ENCODE measurements around the gene MOV10.

Gene MOV10

DNA sequence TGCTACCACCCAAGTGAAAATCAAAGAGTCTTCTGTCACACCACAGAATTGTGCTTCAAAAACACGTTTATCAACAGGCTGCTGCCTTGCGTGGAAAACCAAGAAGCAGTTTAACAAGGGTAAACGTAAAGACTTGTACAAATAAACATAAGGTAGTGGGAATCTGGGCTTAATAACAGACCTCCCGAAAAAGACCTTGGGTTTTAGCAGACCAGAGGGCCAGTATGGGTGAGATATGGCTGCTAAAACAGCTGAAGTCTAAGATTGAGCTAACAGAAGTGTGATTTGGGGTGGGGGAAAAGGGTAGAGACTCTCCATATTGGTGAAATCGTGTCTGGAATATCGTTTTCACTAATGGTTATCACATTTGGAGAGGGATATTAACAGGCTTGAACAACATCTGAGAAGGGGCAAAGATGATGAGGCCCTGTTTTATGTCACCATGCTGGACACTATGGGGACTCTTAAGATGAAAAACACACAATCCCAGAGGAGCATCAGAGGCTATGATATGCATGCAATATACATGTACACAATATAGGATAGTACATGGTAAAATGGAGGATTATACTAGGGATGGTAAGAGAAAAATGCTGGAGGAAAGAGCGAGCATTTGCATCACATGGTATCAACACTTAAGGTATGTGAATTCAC is 1.4 kb downstream of the MOV10 start:
- no peak for DNase-seq (ENCODE audit: low read depth)

DNA sequence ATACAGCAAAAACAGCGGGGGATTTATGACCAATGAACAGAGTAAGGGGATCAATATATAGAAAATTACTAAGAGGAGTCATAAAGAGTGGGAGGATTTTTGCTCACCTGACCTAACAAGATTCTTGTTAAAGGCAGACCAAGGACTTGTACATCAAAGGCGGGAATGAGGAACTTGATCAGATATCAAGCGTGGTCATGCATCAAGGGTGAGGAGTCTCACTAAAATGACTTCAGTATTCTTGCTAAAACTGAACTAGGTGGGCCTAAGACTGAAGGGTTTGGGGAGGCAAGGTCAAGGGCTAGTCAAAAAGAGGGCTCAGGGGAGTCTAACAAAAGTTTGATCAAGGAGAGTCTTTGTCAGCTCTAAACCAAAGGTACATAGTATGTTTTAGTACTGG is 2.1 kb downstream of the MOV10 start:
- no peak for DNase-seq (ENCODE audit: low read depth)

DNA sequence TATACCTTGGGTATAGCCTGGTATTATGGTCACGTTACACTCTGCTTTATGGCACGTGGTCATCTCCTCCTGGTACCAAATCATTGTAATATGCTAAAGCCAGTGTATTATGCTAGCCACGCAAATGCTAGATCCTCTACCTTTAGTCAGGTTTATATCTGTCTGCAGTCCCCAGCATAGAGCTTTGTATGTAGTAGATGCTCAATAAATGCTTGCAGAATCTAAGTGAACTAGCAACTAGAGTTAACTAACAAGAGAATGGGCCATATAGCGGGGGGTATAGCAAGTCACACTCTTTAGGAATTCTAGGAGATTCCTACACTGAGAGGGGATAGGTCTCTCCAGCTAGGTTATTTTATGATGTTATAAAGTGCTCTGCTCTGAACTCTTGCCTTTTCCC is 3.0 kb downstream of the MOV10 start:
- DNase-seq (ENCODE audit: low read depth): no peak

DNA sequence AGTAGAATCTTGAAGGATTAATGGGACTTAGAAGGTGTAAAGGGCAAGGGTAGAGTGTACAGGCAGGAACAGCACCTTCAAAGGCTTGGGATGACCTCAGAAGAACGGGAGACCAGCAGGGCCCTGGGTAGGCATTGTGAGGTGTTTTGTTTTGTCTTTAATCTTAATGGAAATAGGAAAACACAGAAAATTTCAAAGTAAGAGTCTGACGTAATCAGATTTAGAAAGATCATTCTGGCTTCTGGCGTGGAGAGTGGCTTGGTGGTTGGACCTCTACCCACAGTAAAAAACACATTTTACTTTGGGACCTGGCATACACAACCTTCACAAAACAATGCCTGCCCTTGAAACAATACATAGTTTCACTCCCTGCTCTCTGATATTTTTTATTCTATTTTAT is 4.1 kb downstream of the MOV10 start:
- DNase-seq (ENCODE audit: low read depth): no peak

DNA sequence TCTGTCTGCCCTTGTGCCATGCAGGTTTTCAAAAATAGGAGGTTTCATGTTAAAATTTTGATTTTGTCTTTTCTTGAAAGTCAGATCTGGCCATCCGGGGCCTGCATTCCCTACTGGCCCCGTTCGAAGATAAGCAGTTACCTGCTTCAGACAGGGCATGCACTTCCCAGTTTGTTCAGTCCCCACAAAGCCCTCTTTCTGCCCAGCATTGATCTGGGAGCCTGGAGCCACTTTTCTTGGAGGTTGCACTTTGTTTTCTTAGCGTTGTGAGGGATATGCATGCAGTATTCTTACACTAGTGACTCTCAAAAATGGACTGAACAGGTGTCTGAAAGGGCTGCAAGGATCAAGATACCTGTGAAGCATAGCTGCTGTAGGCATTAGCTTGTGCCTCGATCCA is 11.5 kb downstream of the MOV10 start:
- no peak for DNase-seq (ENCODE audit: low read depth)

DNA sequence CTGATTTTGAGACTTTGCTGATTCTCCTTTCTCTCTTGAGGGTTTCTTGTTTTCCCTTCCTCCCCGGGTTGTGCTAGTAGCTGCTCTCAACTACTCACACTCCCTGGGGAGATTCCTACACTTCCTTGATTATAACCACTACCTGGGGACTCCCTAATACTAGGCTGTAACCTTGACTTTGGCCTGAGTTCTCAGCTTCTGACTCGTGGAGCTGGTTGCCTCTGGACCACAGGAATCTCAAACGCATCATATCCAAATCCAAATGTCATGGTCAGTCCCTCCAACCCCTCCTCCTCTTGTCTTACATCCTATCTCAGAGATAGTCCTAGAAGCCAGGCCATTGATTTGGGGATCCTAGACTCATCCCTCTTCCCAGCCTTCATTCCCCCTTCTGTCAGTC is 12.0 kb downstream of the MOV10 start:
- no peak for DNase-seq (ENCODE audit: low read depth)

DNA sequence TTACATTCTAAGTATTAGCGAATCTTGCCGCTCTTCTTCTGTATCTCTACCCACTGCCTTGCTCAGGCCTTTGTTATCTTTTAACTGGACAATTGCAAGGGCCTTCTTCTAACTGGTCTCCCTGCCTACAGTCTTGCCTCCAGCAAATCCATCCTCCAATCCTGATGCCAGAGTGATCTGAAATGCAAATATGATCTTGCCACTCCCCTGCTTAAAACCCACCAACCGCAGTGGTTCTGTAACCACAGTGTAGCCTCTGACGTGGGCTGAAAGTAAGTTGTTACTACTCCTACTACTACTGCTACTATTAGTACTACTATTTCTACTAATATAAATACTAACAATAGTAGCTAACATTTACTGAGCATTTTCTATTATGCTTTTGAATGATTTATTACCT is 12.4 kb downstream of the MOV10 start:
- DNase-seq (ENCODE audit: low read depth): no peak

DNA sequence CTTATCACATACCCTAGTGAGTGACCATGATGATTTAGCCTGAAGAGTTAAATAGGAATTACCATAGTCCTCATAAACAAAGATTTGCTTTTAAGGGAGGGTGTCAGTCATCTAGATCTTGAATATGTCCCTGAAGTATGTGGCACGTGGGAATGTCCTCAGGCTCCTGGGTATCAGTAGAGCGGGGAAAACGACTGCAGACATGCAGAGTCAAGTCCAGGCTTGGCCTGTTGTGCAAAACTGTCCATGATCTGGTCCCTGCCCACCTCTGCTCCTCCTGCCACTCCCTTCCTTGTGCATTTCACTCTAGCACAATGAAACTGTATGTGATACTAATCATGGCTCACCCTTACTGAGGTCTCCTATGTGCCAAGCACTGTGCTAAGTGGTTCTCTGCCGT is 12.9 kb downstream of the MOV10 start:
- no peak for DNase-seq (ENCODE audit: low read depth)

DNA sequence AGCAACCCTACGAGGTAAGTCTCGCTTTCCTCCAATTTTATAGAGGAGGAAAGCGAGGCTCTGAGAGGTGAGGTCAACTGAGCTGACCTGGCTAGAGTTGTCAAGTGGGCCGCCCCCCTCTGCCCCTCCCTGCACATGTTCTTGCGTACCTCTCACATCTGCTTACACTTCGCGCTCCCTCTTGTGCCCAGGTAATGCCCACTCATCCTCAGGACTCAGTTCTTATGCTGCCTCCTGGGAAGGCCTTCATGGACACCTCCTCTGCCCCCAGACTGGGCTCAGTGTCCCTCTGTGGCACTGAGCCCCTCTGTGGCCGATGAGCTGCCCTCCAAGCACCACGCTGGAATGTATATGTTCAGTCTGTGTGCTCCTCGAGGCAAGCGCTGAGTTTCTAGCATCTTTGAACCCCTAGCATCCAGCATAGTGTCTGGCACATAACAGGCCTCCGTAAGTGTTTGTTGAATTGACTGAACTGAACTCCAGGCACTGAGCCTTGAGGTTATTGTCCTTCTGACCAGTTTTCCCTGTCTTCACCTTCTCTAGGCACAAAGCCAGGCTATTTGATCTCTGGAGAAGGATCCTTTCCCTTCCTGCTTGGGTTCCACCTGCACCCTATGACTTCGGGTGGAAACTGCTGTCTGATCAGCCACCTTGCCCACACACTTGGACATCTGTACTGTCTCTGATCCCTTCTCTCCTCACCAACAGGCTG is 13.5 kb downstream of the MOV10 start:
- no peak for DNase-seq (ENCODE audit: low read depth)

DNA sequence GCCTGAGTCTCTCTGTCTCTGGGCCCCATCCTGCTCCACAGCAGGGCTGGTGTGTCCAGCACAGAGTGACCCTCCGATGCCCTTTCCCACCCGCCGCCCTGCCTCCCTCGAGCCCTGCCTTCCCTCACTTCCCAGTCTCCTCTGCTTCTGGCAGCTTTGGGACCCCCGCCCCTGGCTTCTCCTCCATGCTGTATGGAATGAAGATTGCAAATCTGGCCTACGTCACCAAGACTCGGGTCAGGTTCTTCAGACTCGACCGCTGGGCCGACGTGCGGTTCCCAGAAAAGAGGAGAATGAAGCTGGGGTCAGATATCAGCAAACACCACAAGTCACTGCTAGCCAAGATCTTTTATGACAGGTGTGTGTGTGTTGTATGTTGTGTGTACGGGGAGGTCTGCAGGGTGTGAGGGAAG is 14.3 kb downstream of the MOV10 start:
- no peak for DNase-seq (ENCODE audit: low read depth)

DNA sequence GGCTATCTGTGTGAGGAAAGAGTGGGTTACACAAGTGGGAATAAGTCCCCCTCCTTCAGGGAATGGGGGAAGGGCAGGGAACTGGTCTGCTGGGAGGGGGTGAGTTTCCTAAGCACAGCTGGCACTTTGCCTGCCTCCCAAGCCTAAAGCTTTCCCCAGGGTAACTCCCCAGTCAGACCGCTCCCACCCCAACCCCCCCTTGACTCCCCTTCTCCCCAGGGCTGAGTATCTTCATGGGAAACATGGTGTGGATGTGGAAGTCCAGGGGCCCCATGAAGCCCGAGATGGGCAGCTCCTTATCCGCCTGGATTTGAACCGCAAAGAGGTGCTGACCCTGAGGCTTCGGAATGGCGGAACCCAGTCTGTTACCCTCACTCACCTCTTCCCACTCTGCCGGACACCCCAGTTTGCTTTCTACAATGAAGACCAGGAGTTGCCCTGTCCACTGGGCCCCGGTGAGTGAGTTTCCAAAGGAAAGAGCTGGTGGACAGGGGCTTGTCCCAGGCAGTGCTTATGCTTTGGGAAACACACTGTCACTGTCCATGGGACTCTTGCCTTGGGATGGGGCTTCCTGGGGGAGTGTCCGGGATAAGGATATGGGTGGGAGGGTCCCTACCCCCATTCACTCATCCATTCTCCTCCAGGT is 14.9 kb downstream of the MOV10 start:
- no peak for DNase-seq (ENCODE audit: low read depth)

DNA sequence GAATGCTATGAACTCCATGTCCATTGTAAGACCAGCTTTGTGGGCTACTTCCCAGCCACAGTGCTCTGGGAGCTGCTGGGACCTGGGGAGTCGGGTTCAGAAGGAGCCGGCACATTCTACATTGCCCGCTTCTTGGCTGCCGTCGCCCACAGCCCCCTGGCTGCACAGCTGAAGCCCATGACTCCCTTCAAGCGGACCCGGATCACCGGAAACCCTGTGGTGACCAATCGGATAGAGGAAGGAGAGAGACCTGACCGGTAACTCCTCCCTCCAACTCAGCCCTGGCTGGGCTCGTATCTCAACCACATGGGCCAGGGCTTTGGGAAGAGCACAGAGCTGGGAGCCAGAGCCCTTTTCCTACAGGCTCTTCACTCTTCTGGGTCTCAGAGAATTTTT is 15.4 kb downstream of the MOV10 start:
- no peak for DNase-seq (ENCODE audit: low read depth)

DNA sequence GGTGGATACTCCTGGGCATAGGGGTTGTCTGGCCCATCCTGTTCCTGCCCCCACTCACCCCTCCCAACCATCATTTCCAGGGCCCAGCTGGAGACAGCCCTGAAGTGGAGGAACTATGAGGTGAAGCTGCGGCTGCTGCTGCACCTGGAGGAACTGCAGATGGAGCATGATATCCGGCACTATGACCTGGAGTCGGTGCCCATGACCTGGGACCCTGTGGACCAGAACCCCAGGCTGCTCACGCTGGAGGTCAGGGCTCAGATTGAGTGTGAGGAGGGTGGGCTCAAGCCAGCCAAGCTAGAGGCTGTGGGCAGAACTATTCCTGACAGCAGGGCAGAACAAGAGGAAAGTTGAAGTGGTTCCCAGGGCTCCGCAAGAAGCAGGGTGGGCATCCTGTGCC is 18.2 kb downstream of the MOV10 start:
- DNase-seq (ENCODE audit: low read depth): no peak

DNA sequence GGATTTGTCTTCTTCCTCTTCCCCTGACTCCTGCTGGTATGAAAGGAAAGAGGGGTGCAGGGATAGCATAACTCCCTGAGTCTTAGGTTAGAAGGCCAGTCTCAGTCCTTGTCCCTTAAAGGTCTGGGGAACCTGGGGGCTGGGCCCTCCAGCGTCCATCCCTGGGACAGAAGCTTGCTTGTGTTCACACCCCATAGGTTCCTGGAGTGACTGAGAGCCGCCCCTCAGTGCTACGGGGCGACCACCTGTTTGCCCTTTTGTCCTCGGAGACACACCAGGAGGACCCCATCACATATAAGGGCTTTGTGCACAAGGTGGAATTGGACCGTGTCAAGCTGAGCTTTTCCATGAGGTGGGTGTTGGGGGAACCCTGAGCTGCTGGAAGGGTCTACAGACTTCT is 19.4 kb downstream of the MOV10 start:
- no peak for DNase-seq (ENCODE audit: low read depth)

DNA sequence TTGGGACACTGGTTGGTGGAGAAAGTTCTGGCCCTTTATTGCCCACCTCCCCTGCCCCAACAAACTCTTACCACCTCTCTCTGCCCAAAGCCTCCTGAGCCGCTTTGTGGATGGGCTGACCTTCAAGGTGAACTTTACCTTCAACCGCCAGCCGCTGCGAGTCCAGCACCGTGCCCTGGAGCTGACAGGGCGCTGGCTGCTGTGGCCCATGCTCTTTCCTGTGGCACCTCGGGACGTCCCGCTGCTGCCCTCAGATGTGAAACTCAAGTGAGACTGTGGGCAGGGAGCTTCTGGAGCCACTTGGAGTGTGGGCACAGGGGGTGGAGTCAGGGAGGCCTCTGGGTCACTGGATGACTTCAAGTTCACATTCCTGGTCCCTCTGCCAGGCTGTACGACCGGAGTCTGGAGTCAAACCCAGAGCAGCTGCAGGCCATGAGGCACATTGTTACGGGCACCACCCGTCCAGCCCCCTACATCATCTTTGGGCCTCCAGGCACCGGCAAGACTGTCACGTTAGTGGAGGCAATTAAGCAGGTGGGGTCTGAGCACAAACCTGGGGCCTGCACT is 20.0 kb downstream of the MOV10 start:
- DNase-seq (ENCODE audit: low read depth): no peak

DNA sequence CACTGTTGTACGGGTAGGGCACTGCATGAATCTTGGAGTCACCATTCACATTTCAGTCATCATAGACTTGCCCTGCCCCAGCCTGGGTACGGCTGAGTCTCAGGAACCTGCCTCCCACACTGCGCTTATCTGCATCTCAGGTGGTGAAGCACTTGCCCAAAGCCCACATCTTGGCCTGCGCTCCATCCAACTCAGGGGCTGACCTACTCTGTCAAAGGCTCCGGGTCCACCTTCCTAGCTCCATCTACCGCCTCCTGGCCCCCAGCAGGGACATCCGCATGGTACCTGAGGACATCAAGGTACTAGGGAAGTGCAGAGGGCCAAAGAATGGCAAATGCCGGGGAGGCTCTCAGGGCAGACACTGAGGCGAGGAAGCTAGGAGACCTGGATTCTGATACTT is 20.8 kb downstream of the MOV10 start:
- DNase-seq (ENCODE audit: low read depth): no peak

DNA sequence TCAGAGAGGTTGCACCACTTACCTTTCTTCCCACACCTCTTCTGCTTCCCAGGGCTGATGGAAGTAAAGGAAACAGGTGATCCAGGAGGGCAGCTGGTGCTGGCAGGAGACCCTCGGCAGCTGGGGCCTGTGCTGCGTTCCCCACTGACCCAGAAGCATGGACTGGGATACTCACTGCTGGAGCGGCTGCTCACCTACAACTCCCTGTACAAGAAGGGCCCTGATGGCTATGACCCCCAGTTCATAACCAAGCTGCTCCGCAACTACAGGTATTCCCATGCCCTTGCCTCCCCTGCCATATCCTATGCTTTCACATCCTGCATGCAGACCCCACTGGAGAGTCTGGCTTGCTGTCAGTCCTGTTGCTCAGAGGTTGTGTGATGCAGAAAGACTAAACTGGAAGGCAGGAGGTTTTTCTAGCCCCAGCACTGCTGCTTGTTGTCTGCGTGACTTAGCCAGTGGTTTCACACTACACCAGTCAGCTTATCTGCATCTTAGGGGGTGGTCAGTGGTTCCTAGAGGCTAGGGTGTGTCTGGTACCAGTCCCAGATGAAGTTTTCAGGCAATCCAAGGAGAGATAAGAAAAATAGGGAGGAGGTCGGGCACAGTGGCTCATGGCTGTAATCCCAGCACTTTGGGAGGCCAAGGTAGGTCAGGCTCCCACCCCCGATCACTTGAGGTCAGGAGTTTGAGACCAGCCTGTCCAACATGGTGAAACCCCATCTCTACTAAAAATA is 22.3 kb downstream of the MOV10 start:
- no peak for DNase-seq (ENCODE audit: low read depth)

DNA sequence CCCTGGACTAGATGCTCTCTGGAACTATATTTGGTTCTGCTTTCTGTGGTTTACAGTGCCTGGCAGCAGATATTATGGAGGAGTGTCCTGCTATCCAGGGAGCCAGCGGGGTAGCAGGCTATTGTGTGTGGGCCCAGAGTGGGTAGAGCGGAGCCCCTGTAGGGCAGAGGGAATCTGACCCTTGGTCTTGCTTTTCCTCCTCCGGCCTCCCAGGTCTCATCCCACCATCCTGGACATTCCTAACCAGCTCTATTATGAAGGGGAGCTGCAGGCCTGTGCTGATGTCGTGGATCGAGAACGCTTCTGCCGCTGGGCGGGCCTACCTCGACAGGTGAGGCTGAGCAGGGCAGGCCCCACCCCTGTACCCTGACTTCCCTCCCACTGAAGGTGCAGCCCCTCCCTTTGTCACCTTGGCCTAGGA is 23.3 kb downstream of the MOV10 start:
- DNase-seq (ENCODE audit: low read depth): no peak

DNA sequence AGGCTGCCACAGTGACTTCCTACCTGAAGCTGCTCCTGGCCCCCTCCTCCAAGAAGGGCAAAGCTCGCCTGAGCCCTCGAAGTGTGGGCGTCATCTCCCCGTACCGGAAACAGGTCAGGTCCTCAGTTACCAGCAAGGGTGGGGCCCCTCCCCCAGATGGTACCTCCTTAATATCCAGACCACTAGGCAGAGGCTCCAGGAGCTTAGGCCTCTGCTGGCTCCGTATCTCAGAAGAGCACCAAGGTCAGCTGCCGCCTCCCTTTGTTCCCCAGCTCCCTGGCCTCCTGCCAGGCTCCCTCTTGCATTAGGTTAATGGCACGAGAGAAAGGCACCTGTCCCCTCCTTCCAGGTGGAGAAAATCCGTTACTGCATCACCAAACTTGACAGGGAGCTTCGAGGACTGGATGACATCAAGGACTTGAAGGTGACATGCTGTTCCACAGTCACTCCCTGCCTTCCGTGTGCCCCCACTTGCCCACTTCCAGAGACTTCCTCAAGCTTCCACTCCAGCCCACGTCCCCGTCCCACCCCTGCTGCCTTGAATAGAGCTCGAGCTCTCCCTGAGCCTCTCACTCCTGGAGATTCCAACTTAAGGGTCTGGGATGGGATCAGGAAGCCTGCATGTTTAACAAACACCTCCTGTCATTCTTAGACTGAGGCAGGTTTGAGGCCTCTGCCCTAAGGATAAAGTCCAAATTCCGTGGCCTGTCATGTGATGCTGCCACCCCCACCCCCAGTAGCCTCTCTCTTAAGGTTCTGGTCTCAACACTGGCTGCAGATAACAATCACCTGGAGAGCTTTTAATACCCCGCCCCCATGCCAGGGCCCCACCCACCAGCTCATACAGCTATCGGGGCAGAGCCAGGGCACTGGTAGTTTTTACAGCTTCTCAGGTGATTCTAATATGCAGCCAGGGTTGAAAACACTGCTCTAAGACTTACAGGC is 24.2 kb downstream of the MOV10 start:
- no peak for DNase-seq (ENCODE audit: low read depth)

DNA sequence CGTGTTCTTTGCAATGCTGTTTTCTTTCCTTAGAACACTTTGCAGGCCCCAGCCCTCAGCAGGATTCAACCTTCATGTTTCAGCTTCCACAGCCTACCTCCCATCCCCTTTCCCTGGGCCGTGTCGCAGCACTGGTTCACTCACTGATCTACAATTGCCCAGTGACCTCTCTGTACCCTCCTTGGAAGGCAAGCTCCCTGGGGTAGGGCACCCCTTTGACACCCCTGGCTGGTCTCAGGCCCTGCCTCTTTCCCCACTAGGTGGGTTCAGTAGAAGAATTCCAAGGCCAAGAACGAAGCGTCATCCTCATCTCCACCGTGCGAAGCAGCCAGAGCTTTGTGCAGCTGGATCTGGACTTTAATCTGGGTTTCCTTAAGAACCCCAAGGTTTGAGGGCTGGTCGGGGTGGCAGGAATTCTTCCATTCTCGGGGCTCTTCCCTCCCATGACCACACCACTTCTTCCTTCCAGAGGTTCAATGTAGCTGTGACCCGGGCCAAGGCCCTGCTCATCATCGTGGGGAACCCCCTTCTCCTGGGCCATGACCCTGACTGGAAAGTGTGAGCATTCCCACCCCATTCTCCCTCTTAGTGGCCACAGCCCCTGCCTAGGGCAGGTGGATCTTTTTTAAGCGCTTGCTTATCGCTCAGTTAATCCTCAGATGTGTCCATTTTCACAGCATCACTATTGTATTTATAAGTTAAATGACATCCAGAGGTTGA is 25.1 kb downstream of the MOV10 start:
- no peak for DNase-seq (ENCODE audit: low read depth)

Data from stimulated activated CD8-positive, alpha-beta memory T cell treated with anti-CD3 and anti-CD28 coated beads, Interleukin-4, amount 100 ng/mL, for 24 hours (primary cell).